Lung (tissue), 12 donors: ENCODE results near the gene PPM1J. TPM values are rescaled to one million over a fixed set of nuclear protein-coding genes. Genes with fewer than 3 reads are reported as not detected.

Experiments used
- ATAC-seq: fragments of 200-7000 bp; cut with Tn5 transposase; one replicate; pipeline ENCODE4 v1.9.1; 2020; ENCODE audit warnings: moderate number of reproducible peaks; ENCODE audit not compliant: insufficient read depth, low FRiP score
- DNase-seq, 3 donors: peaks; one replicate each; pipeline ENCODE4 v3.0.0-alpha.2; 2013 to 2017
- H3K27ac ChIP-seq, 2 donors: one replicate each; pipeline ENCODE4 v1.5.1; 2013; ENCODE audit warnings: mild to moderate bottlenecking in 2 of 2, moderate library complexity in 2 of 2, control low read depth in 1 of 2, inconsistent platforms in 1 of 2, low read depth in 1 of 2, low read length in 1 of 2
- H3K27me3 ChIP-seq, 3 donors: one replicate each; pipeline ENCODE4 v1.5.1; 2013; ENCODE audit warnings: low read length in 2 of 3; ENCODE audit not compliant: control insufficient read depth in 3 of 3, insufficient read depth in 3 of 3
- H3K36me3 ChIP-seq, 4 donors: one replicate each; pipeline ENCODE4 v1.5.1; 2013; ENCODE audit warnings: low read length in 4 of 4, mild to moderate bottlenecking in 1 of 4, moderate library complexity in 1 of 4; ENCODE audit not compliant: control insufficient read depth in 4 of 4, insufficient read depth in 4 of 4
- H3K4me1 ChIP-seq, 5 donors: one replicate each; pipeline ENCODE4 v1.5.1; 2013; ENCODE audit warnings: low read length in 5 of 5, mild to moderate bottlenecking in 2 of 5, moderate library complexity in 1 of 5; ENCODE audit not compliant: control insufficient read depth in 5 of 5, insufficient read depth in 5 of 5
- H3K4me3 ChIP-seq: one replicate; pipeline ENCODE4 v1.5.1; 2013; ENCODE audit warnings: mild to moderate bottlenecking, control low read depth, moderate library complexity
- H3K9ac ChIP-seq, 2 donors: one replicate each; pipeline ENCODE4 v1.5.1; 2013; ENCODE audit warnings: low read length in 2 of 2, control low read depth in 1 of 2; ENCODE audit not compliant: insufficient read depth in 1 of 2
- H3K9me3 ChIP-seq, 4 donors: one replicate each; pipeline ENCODE4 v1.5.1; 2013; ENCODE audit warnings: low read length in 3 of 4, mild to moderate bottlenecking in 1 of 4, moderate library complexity in 1 of 4; ENCODE audit not compliant: control insufficient read depth in 4 of 4, insufficient read depth in 3 of 4
- WGBS, 2 donors: extraction: QIAGEN DNeasy Blood & Tissue Kit; methylation state at CpG; one replicate each; pipeline ENCODE4 v1.1.7; 2013; 5-methylcytosine and 5-hydroxymethylcytosine counted together
- polyA plus RNA-seq, 2 donors: library from polyadenylated mRNA; stranded (reverse); fragments of 200-250 nt; gene quantifications; one replicate each; pipeline ENCODE4 v1.2.1, GENCODE V29; 2013
- total RNA-seq, 2 donors: library from RNA; depleted of rRNA in 1 of 2; stranded (reverse); fragments of >200 nt in 1 of 2; gene quantifications; one replicate each; pipeline ENCODE4 v1.2.1, GENCODE V29; 2014 to 2021
- TF ChIP-seq, protein P1 (sequence below): IDR thresholded peaks from 2 replicates; pipeline ENCODE4 v1.5.1; 2012; ENCODE audit warnings: mild to moderate bottlenecking; ENCODE audit errors: control extremely low read depth, extremely low read depth
- donor health status: control.
- donor health status: control.
- donor health status: Bipolar disorder and iron deficiency.
- donor health status: healthy.
- donor health status: DM: yes; HTN: yes; CAD: no.

Gene PPM1J
- total and polyA plus RNA-seq, 4 donors, result 0.45 to 0.92 (median 0.64) TPM; not detected in 1

DNA sequence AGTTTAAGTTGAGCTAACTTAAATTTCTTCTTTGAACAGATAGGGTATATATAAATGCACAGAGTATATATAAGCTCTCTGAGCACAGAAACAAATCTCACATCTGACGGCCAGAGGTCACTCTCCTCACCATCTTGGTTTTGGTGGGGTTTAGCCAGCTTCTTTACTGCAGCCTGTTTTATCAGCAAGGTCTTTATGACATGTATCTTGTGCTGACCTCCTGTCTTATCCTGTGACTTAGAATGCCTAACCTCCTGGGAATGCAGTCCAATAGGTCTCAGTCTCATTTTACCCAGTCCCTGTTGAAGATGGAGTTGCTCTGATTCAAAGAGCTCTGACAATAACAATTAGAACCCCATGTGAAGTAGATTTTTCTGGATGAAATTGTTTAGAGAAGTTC, 42.3 kb downstream of the PPM1J start:
- DNase-seq (no peak), ATAC-seq (no peak)
- Histone ChIP-seq H3K9ac (no peak overlapping the region), H3K4me1 (peaks cover 2 to 21% (median 6%) of the 10 kb centered on the region in 5 donors), H3K27me3 (no peaks in the 10 kb centered on the region), H3K36me3 (peaks cover 2 to 25% (median 7%) of the 10 kb centered on the region in 4 donors), H3K4me3 (no peak overlapping the region), H3K27ac (no peak overlapping the region), H3K9me3 (no peaks in the 10 kb centered on the region)
- TF ChIP-seq, protein P1, sequence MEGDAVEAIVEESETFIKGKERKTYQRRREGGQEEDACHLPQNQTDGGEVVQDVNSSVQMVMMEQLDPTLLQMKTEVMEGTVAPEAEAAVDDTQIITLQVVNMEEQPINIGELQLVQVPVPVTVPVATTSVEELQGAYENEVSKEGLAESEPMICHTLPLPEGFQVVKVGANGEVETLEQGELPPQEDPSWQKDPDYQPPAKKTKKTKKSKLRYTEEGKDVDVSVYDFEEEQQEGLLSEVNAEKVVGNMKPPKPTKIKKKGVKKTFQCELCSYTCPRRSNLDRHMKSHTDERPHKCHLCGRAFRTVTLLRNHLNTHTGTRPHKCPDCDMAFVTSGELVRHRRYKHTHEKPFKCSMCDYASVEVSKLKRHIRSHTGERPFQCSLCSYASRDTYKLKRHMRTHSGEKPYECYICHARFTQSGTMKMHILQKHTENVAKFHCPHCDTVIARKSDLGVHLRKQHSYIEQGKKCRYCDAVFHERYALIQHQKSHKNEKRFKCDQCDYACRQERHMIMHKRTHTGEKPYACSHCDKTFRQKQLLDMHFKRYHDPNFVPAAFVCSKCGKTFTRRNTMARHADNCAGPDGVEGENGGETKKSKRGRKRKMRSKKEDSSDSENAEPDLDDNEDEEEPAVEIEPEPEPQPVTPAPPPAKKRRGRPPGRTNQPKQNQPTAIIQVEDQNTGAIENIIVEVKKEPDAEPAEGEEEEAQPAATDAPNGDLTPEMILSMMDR, result no peak
- whole genome bisulfite sequencing, 2 donors, result 89 to 92% methylated on average over 1 of the region's 1 CpG

GRCh38 chr1:112672009-112672408, 43.1 kb downstream of the PPM1J start:
- Histone ChIP-seq H3K27ac (no peak overlapping the region), H3K27me3 (no peaks in the 10 kb centered on the region), H3K4me1 (peaks cover 2 to 21% (median 6%) of the 10 kb centered on the region in 5 donors), H3K9me3 (no peaks in the 10 kb centered on the region), H3K9ac (no peak overlapping the region), H3K36me3 (peaks cover 4 to 30% (median 9%) of the 10 kb centered on the region in 4 donors), H3K4me3 (no peak overlapping the region)
- no peak for DNase-seq
- TF ChIP-seq, protein P1, result no peak
- no peak for ATAC-seq
- WGBS, 2 donors, result 77 to 90% methylated on average over 2 of the region's 2 CpGs

DNA sequence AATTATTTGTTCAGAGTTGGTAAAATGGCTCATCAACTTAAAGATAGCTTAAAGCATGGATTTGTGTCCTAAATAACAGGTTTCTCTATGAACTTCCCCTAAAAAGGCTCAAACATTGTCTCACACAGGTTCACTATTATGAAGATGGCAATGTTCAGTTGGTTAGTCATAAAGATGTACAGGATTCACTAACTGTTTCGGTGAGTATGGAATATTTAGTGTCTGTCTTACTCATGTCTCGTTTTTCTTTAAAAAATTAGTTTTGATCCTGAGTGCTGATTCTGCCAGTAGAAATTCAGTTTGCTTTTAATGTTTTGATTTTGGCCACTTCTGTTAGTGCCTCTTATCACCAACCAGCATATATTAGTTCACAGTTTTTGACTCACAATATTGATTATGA, 48.2 kb downstream of the PPM1J start:
- 87 to 95% methylated on average over 2 of the region's 2 CpGs for WGBS, 2 donors
- ATAC-seq (no peak), DNase-seq (no peak)
- peaks cover 10 to 49% (median 21%) of the 10 kb centered on the region in 4 donors for H3K36me3 ChIP-seq
- H3K4me1 ChIP-seq, result no peaks in the 10 kb centered on the region
- H3K9me3 ChIP-seq, result no peaks in the 10 kb centered on the region
- no peak overlapping the region for H3K9ac ChIP-seq
- H3K27me3 ChIP-seq, result no peaks in the 10 kb centered on the region
- no peak overlapping the region for H3K27ac ChIP-seq
- TF ChIP-seq, protein P1, result no peak
- H3K4me3 ChIP-seq, result no peak overlapping the region

- Histone ChIP-seq H3K4me1 (no peaks in the 10 kb centered on the region), H3K9ac (no peak overlapping the region), H3K4me3 (no peak overlapping the region), H3K36me3 (peaks cover 10 to 49% (median 27%) of the 10 kb centered on the region in 4 donors), H3K9me3 (no peaks in the 10 kb centered on the region), H3K27ac (no peak overlapping the region), H3K27me3 (no peaks in the 10 kb centered on the region)
- 81 to 95% methylated on average over 3 of the region's 3 CpGs for WGBS, 2 donors
- ATAC-seq, result no peak
- DNase-seq, result no peak
- TF ChIP-seq, protein P1, result no peak
Measured at GRCh38 chr1:112665857-112666256, 49.3 kb downstream of the PPM1J start.
